GM23338 (cell line): ENCODE measurements around the gene CATSPERZ.

ENCODE experiments used
- CREB1 ChIP-seq: fragments of 250-450 bp; sonication (Bioruptor Pico); IDR thresholded peaks from 2 replicates; pipeline ENCODE4 v1.5.0; 2020; ENCODE audit warnings: low read depth, mild to moderate bottlenecking, moderate library complexity
- CTCF ChIP-seq, 2 experiments: fragments of 200-600 bp in 1 of 2; sonication (generic) in 1 of 2; conservative IDR thresholded peaks; 2 replicates each; pipeline versions ENCODE4 v1.5.1 to v1.6.1; 2016 to 2017; ENCODE audit warnings: antibody characterized with exemption in 2 of 2, low read depth in 2 of 2, mild to moderate bottlenecking in 2 of 2, moderate library complexity in 1 of 2
- EZH2 ChIP-seq: fragments of 200-600 bp; sonication (generic); IDR thresholded peaks from one replicate; pipeline ENCODE4 v1.8.0; 2017; ENCODE audit warnings: antibody characterized with exemption, mild to moderate bottlenecking, low read depth; ENCODE audit not compliant: unreplicated experiment
- EZH2phosphoT487 ChIP-seq: fragments of 200-600 bp; sonication (generic); IDR thresholded peaks from one replicate; pipeline ENCODE4 v1.8.1; 2018; ENCODE audit warnings: antibody characterized with exemption; ENCODE audit not compliant: unreplicated experiment
- JUNB ChIP-seq: IDR thresholded peaks from one replicate; pipeline ENCODE4 v1.6.1; 2016; ENCODE audit warnings: antibody characterized with exemption; ENCODE audit not compliant: unreplicated experiment
- POLR2AphosphoS5 ChIP-seq: IDR thresholded peaks from 2 replicates; pipeline ENCODE4 v1.6.1; 2016; ENCODE audit warnings: antibody characterized with exemption, low read depth
- REST ChIP-seq: IDR thresholded peaks from one replicate; pipeline ENCODE4 v1.6.1; 2018; ENCODE audit warnings: antibody characterized with exemption; ENCODE audit not compliant: unreplicated experiment
- ZNF331 ChIP-seq: fragments of 250-450 bp; sonication (Bioruptor Pico); IDR thresholded peaks from 2 replicates; pipeline ENCODE4 v1.5.0; 2020; ENCODE audit warnings: low read depth, mild to moderate bottlenecking, moderate library complexity

- TF ChIP-seq POLR2AphosphoS5 (no peak), CTCF (conservative IDR thresholded peaks at IDR 0.05; ENCODE audit: low read depth in 2 of 2) (no peak), CREB1 (no peak), REST (no peak), EZH2 (no peak), ZNF331 (CRISPR knock-in tag) (no peak), EZH2phosphoT487 (no peak), JUNB (no peak)
Measured at GRCh38 chr11:64260147-64260708, 39.9 kb upstream of the CATSPERZ start.
